A673 (cell line): Measurements from ENCODE around the gene LYRM2.

Experiments
- CTCF ChIP-seq: fragments of 300-800, 200-600 bp; sonication (generic); conservative IDR thresholded peaks from 2 replicates; pipeline ENCODE4 v1.5.1; 2017; ENCODE audit warnings: low read depth, mild to moderate bottlenecking, antibody characterized with exemption, low read length, moderate library complexity, mixed read lengths
- EZH2 ChIP-seq: fragments of 200-600 bp; sonication (generic); IDR thresholded peaks from 2 replicates; pipeline ENCODE4 v1.6.1; 2017; ENCODE audit warnings: borderline replicate concordance, low read depth, mild to moderate bottlenecking, mixed read lengths, antibody characterized with exemption, low read length; ENCODE audit not compliant: poor library complexity, severe bottlenecking

GRCh38 chr6:89589297-89590025 lies 49.1 kb downstream of the LYRM2 start:
- TF ChIP-seq CTCF, result no peak
- no peak for TF ChIP-seq EZH2
